ENCODE data around the gene DOCK2. TPM values are rescaled to one million over a fixed set of nuclear protein-coding genes. Genes with fewer than 3 reads are reported as not detected.

Gene DOCK2
- total RNA-seq, 1 experiment from 2014 or later = 4.6 TPM

DNA sequence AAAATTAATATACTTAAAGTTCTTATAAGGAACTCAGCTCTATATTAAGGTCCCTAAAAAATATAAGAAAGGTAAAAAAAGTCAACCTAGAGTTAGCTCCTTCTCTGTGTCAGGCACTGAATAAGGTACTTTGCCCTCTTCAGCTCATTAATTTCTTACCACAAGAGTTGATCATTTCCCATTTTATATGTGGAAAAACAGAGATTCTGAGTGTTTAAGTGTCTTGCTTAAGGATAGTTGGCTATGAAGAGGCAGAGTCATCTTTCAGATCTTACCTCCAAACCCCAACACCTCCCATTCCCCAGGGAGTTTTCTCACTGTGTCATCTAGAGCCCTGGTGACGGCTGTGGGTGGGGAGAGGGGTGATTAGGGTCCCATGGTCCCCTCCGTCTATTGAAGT, 302.7 kb downstream of the DOCK2 start:
- ChIA-PET POLR2A (no interaction called here), CTCF (interaction anchor here (1.2 kb wide), 1 partner anchor 40 kb away, joined by 3 read pairs; no protein-coding TSS in a partner anchor)
- H3K4me3 Mint-ChIP-seq = no peak overlapping the region
- H3K27ac Mint-ChIP-seq = no peak overlapping the region
- no peak for TF ChIP-seq ZNF396 (CRISPR knock-in tag; IDR thresholded peaks at IDR 0.05; ENCODE audit: borderline replicate concordance)
- no peak for TF ChIP-seq TP53 (CRISPR knock-in tag; IDR thresholded peaks at IDR 0.05)
- no peak for TF ChIP-seq ZNF263 (CRISPR knock-in tag; IDR thresholded peaks at IDR 0.05; ENCODE audit: low read depth)
- TF ChIP-seq, protein P1, sequence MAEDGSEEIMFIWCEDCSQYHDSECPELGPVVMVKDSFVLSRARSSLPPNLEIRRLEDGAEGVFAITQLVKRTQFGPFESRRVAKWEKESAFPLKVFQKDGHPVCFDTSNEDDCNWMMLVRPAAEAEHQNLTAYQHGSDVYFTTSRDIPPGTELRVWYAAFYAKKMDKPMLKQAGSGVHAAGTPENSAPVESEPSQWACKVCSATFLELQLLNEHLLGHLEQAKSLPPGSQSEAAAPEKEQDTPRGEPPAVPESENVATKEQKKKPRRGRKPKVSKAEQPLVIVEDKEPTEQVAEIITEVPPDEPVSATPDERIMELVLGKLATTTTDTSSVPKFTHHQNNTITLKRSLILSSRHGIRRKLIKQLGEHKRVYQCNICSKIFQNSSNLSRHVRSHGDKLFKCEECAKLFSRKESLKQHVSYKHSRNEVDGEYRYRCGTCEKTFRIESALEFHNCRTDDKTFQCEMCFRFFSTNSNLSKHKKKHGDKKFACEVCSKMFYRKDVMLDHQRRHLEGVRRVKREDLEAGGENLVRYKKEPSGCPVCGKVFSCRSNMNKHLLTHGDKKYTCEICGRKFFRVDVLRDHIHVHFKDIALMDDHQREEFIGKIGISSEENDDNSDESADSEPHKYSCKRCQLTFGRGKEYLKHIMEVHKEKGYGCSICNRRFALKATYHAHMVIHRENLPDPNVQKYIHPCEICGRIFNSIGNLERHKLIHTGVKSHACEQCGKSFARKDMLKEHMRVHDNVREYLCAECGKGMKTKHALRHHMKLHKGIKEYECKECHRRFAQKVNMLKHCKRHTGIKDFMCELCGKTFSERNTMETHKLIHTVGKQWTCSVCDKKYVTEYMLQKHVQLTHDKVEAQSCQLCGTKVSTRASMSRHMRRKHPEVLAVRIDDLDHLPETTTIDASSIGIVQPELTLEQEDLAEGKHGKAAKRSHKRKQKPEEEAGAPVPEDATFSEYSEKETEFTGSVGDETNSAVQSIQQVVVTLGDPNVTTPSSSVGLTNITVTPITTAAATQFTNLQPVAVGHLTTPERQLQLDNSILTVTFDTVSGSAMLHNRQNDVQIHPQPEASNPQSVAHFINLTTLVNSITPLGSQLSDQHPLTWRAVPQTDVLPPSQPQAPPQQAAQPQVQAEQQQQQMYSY (CRISPR knock-in tag; IDR thresholded peaks at IDR 0.05) = no peak
- TF ChIP-seq, protein P2, sequence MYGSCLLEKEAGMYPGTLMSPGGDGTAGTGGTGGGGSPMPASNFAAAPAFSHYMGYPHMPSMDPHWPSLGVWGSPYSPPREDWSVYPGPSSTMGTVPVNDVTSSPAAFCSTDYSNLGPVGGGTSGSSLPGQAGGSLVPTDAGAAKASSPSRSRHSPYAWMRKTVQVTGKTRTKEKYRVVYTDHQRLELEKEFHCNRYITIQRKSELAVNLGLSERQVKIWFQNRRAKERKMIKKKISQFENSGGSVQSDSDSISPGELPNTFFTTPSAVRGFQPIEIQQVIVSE (CRISPR knock-in tag; IDR thresholded peaks at IDR 0.05; ENCODE audit: borderline replicate concordance) = no peak
- TF ChIP-seq, protein P3, sequence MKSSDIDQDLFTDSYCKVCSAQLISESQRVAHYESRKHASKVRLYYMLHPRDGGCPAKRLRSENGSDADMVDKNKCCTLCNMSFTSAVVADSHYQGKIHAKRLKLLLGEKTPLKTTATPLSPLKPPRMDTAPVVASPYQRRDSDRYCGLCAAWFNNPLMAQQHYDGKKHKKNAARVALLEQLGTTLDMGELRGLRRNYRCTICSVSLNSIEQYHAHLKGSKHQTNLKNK (CRISPR knock-in tag; IDR thresholded peaks at IDR 0.05) = no peak
- TF ChIP-seq NFE2L1 (CRISPR knock-in tag; IDR thresholded peaks at IDR 0.05) = no peak
- TF ChIP-seq RORB (CRISPR knock-in tag; IDR thresholded peaks at IDR 0.05) = no peak
- TF ChIP-seq, protein P4, sequence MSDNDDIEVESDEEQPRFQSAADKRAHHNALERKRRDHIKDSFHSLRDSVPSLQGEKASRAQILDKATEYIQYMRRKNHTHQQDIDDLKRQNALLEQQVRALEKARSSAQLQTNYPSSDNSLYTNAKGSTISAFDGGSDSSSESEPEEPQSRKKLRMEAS (CRISPR knock-in tag; IDR thresholded peaks at IDR 0.05) = no peak
- TF ChIP-seq, protein P5, sequence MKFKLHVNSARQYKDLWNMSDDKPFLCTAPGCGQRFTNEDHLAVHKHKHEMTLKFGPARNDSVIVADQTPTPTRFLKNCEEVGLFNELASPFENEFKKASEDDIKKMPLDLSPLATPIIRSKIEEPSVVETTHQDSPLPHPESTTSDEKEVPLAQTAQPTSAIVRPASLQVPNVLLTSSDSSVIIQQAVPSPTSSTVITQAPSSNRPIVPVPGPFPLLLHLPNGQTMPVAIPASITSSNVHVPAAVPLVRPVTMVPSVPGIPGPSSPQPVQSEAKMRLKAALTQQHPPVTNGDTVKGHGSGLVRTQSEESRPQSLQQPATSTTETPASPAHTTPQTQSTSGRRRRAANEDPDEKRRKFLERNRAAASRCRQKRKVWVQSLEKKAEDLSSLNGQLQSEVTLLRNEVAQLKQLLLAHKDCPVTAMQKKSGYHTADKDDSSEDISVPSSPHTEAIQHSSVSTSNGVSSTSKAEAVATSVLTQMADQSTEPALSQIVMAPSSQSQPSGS (CRISPR knock-in tag; IDR thresholded peaks at IDR 0.05; ENCODE audit: borderline replicate concordance, low read depth) = no peak
- no peak for TF ChIP-seq ESRRA (CRISPR knock-in tag; IDR thresholded peaks at IDR 0.05; ENCODE audit: borderline replicate concordance)
- TF ChIP-seq, protein P6, sequence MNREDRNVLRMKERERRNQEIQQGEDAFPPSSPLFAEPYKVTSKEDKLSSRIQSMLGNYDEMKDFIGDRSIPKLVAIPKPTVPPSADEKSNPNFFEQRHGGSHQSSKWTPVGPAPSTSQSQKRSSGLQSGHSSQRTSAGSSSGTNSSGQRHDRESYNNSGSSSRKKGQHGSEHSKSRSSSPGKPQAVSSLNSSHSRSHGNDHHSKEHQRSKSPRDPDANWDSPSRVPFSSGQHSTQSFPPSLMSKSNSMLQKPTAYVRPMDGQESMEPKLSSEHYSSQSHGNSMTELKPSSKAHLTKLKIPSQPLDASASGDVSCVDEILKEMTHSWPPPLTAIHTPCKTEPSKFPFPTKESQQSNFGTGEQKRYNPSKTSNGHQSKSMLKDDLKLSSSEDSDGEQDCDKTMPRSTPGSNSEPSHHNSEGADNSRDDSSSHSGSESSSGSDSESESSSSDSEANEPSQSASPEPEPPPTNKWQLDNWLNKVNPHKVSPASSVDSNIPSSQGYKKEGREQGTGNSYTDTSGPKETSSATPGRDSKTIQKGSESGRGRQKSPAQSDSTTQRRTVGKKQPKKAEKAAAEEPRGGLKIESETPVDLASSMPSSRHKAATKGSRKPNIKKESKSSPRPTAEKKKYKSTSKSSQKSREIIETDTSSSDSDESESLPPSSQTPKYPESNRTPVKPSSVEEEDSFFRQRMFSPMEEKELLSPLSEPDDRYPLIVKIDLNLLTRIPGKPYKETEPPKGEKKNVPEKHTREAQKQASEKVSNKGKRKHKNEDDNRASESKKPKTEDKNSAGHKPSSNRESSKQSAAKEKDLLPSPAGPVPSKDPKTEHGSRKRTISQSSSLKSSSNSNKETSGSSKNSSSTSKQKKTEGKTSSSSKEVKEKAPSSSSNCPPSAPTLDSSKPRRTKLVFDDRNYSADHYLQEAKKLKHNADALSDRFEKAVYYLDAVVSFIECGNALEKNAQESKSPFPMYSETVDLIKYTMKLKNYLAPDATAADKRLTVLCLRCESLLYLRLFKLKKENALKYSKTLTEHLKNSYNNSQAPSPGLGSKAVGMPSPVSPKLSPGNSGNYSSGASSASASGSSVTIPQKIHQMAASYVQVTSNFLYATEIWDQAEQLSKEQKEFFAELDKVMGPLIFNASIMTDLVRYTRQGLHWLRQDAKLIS (CRISPR knock-in tag; IDR thresholded peaks at IDR 0.05; ENCODE audit: borderline replicate concordance) = no peak
- TF ChIP-seq TCF7 (CRISPR knock-in tag; IDR thresholded peaks at IDR 0.05; ENCODE audit: low read depth) = no peak
- ATAC-seq (no peak), DNase-seq (ENCODE audit: low spot score) (no peak)
- H3K4me1 Mint-ChIP-seq = no peaks in the 10 kb centered on the region
- no peaks in the 10 kb centered on the region for H3K9me3 Mint-ChIP-seq
- no peaks in the 10 kb centered on the region for H3K36me3 Mint-ChIP-seq
- H3K27me3 Mint-ChIP-seq (ENCODE audit: low read depth) = no peaks in the 10 kb centered on the region; the same call in 1 of the 2 replicates

DNA sequence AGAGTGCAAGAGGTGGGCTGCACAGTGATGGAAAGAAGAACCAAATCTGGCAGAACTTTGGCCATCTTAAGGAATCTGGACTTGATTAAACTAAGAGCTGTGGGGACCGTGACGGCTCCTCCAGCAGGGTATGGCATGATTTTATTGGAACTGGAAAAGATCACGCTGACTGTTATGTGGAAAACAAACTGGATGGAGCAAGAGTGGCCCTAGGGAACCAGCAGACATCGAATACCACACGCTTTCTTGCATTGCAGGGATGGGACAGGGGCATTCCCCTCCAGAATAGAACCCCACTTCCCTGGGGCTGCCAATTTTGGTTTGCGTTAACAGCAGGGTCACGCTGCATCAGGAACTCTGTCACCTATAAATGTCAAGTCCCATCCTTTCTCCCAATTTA, 304.5 kb downstream of the DOCK2 start:
- H3K4me3 Mint-ChIP-seq = no peak overlapping the region
- no peaks in the 10 kb centered on the region; the same call in 1 of the 2 replicates for H3K27me3 Mint-ChIP-seq (ENCODE audit: low read depth)
- POLR2A ChIA-PET = no interaction called here
- ATAC-seq = no peak
- no peaks in the 10 kb centered on the region for H3K9me3 Mint-ChIP-seq
- no peaks in the 10 kb centered on the region for H3K36me3 Mint-ChIP-seq
- peaks cover 14% of the 10 kb centered on the region for H3K4me1 Mint-ChIP-seq
- H3K27ac Mint-ChIP-seq = no peak overlapping the region
- no peak for TF ChIP-seq MYBL2 (CRISPR knock-in tag; IDR thresholded peaks at IDR 0.05)
- TF ChIP-seq, protein P7, sequence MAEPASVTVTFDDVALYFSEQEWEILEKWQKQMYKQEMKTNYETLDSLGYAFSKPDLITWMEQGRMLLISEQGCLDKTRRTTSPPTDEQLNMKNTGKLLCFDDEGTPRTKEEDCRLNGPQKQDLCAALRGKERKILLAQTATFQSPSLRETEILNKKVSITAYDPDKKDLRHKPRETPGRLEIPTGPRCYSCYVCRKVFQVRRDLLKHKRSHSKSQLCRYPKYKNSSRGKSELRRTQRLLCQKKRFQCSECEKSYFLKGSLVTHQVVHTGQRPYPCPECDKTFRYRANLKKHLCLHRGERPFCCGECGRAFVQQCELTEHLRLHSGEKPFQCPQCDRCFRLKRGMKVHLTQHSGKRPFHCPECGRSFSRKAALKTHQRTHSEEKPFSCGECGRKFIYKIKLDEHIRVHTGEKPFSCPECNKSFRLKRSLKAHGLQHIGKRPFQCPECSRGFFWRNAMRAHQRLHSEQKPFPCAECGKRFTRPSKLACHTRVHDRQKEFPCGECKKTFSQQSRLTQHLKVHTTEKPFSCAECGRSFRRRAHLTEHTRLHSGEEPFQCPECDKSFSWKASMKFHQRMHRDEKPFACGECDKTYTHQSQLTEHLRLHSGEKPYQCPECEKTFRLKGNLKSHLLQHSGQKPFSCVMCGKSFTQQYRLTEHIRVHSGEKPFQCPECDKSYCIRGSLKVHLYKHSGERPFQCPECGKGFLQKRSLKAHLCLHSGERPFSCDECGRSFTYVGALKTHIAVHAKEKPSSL (CRISPR knock-in tag; conservative IDR thresholded peaks at IDR 0.05) = no peak
- TF ChIP-seq, protein P8, sequence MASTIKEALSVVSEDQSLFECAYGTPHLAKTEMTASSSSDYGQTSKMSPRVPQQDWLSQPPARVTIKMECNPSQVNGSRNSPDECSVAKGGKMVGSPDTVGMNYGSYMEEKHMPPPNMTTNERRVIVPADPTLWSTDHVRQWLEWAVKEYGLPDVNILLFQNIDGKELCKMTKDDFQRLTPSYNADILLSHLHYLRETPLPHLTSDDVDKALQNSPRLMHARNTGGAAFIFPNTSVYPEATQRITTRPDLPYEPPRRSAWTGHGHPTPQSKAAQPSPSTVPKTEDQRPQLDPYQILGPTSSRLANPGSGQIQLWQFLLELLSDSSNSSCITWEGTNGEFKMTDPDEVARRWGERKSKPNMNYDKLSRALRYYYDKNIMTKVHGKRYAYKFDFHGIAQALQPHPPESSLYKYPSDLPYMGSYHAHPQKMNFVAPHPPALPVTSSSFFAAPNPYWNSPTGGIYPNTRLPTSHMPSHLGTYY (CRISPR knock-in tag; IDR thresholded peaks at IDR 0.05) = no peak
- CTCF ChIA-PET = no interaction called here
- DNase-seq (ENCODE audit: low spot score) = no peak

Data from WTC11 (cell line).